HG03378 (cell line): ENCODE results near the gene EMD.
"Not testable (repeated sequence)": the region's sequence is repeated elsewhere in the genome, so short reads cannot be mapped to it uniquely, and the experiment has no call there.

Experiments
- ATAC-seq: cut with Tn5 transposase; IDR thresholded peaks from one replicate; pipeline ENCODE4 v1.9.1; 2021; ENCODE audit warnings: mild to moderate bottlenecking, moderate library complexity; ENCODE audit not compliant: unreplicated experiment

EMD gene

DNA sequence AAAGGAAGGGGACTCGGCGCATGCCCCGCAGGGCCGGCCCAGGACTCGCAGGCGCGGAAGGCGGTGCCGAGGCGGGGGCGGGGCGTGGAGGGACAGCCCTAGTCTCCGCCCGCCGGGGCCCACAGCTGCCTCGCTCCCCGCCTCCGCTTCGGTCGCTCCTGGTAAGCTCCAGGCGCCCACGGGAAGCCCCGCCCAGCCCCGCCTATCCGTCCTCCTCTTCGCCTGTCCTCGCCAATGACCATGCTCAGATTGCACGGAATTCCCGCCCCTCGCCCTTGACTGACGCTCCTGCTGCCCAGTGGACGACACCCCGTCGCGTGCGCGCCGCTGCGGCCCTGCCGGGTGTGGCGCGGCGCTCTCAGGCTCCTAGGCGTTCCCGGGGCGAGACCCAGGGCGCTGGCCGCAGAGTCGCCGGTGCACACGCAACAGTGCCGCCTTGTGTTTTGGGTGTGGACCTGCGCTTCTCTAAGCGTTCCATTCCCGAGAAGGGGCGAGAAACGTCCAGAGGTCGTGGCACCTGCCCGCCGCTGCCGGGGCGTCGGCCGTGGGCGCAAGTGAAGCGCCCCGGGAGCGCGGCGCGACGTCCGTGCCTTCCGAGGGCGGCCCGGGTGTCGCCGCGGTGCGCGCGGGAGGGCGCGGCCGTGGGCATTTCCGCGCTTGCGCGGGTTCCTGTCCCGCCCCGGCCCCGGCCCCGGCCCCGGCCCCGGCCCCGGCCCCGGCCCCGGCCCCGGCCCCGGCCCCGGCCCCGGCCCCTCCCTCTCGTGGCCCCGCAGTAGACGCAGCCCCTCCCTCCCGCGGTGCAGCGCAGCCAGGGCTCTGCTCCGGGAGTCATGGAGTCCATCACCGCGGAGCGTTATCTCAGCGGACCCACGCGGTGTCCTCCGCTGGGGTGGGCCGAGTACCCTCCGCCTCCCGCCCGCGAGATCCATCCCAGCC is 11.0 kb downstream of the EMD start:
- peak; percentile 50 for ATAC-seq

DNA sequence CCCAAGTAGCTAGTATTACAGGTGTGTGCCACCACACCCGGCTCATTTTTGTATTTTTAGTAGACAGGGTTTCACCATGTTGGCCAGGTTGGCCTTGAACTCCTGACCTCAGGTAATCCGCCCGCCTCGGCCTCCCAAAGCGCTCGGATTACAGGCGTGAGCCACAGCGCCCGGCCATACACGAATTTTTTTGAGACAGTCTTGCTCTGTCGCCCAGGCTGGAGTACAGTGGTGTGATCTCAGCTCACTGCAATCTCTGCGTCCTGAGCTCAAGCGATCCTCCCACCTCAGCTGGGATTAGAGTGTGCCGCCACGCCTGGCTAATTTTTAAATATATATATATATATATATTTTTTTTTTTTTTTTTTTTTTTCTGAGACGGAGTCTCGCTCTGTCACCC is 17.3 kb downstream of the EMD start:
- ATAC-seq: not testable (repeated sequence)

DNA sequence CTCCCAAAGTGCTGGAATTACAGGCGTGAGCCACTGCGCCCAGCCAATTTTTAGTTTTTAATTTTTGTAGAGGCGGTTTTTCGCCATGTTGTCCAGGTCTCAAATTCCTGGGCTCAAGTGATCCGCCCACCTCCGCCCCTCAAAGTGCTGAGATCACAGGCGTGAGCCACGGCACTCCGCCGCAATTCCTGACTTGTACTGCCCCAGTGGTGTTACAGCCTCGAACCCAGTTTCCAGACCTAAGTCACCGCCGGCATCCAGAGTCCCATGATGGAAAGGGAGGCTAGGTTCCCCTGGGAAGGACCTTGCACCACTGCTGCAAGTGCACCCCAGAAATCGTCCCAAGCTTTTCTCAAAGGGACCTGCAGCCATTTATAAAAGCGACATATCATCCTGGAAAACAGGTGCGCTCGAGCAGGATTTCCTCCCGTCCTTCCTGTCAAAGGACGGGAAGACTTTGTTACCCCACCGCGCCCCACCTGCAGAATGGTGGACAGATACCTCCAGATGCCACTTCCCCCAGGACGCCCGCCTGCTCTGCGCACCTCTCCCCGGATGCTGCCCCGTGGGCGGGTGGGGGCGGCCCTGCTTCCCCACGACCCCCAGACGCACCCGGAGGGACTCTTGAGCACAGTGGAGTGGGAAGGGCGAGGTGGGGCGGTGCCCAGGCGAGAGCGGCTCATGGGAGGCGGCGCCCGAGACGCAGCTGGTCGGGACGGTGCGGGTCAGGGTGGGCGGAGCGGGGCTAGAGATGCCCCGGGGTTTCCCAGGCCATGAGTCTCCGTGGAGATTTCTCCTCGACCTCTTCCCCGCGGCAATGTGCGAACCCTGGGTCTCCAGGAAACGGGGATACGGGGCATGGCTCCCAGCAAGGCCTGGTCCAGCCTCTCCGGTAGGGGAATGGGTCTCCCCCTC is 18.1 kb downstream of the EMD start:
- peak; percentile 26 for ATAC-seq

DNA sequence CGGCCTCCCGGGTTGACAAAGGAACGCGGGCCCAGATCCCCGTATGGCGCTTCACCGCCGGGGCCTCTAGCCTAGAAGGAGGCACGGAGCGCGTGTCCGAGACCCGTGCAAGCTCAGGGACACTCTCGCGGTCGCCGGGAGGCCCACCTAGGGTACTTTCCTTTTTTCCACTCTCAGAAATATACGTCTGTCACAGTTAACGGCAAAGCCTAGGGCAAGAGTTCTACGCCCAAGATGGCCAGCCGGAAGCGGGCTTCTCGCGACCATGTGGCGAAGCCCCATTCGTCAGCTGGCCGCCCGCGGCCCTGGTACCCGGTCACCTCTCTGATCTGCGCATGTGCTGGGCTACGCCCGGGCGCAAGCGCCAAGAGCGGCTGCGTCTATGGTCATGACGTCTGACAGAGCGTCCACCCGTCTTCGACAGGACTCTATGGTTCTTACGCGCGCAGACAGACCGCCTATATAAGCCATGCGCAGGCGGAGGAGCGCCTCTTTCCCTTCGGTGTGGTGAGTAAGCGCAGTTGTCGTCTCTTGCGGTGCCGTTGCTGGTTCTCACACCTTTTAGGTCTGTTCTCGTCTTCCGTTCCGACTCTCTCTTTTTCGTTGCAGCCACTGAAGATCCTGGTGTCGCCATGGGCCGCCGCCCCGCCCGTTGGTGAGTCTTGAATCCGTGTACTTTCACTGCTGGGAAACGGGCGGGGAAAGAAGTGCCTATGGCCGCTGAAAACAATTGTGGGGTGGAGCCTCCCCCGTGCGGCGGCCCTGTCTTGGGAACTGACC is 19.0 kb downstream of the EMD start, which contains the start of gene RPL10:
Gene RPL10, plus strand, starts transcription at position 490 of the 780 bp plus-strand sequence. Its CDS starts 143 bp downstream, at position 633.
- peak; percentile 62 for ATAC-seq

DNA sequence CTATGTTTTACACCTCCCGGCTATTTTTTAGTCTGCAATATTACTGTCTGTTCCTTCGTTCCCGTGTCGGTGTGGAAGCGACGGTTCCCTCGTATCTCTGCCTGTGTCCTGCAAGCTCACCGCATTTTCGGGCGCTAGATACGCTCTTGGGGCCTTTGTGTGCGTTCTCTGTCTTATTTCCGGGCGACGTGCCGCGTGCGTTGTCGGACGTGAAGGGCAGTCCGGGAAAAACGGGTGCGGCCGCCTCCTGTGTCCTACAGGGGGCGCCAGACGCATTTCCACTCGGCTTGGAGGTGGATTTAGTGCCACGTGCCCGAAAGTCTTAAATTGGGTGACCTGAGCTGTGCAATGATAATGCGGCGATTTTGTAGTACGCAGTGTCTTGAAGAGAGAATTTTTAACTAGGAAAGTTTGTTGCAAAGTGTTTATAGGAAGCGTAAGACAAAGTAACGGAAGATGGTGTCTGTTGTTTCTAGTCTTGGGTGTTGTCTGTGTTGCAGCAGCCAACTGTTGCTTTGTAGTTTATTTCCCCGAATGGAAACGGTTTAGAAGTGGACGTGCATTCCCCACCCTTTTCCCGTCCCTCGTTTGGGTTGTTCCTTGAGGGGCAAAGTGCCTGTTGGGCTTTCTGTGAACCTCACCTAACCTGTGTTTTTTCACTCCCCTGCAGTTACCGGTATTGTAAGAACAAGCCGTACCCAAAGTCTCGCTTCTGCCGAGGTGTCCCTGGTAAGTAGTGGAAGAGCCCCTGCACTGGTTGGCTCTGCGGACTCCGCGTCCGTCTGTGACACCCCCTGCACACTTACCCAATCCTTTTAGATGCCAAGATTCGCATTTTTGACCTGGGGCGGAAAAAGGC is 19.8 kb downstream of the EMD start:
- ATAC-seq: peak; percentile 8

DNA sequence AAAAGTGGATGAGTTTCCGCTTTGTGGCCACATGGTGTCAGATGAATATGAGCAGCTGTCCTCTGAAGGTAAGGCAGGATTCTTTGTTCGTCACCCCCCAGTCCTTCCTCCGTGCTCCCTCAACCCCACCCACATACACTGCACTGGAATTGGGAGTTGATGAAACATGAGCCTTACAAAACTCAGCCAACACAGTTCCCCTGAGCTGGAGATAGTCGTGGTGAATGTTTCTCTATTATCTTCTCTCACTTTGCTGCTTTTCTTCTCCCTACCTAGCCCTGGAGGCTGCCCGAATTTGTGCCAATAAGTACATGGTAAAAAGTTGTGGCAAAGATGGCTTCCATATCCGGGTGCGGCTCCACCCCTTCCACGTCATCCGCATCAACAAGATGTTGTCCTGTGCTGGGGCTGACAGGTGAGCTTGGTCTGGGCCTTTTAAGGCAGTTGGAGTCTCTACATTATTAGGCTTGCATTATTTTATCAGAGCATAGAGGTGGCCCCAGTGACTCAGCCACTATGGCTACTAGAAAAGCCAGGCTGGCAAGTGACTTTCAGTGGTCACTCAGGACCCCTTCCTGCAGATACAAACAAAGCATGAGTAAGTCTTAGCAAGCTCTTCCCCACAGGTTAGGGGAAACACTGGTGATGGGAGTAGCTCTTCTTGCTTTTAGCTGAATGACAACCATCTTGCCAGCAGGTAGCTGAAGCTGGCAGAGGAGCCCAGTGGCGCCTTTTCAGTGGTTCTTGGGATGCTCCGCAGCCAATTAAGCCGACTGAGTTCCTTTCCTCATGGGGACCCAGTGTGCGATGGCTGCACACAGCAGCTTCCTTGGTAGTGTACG is 20.7 kb downstream of the EMD start:
- ATAC-seq: no peak

DNA sequence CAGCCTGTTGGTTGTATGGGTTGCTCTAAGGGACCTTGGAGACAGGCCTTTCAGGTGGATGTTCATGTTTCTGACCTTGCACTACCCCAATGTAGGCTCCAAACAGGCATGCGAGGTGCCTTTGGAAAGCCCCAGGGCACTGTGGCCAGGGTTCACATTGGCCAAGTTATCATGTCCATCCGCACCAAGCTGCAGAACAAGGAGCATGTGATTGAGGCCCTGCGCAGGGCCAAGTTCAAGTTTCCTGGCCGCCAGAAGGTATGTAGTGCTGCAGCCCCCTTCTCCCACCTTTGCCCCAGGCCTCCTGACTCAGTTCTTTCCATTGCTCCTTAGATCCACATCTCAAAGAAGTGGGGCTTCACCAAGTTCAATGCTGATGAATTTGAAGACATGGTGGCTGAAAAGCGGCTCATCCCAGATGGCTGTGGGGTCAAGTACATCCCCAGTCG is 21.3 kb downstream of the EMD start:
- ATAC-seq: not testable (repeated sequence)

DNA sequence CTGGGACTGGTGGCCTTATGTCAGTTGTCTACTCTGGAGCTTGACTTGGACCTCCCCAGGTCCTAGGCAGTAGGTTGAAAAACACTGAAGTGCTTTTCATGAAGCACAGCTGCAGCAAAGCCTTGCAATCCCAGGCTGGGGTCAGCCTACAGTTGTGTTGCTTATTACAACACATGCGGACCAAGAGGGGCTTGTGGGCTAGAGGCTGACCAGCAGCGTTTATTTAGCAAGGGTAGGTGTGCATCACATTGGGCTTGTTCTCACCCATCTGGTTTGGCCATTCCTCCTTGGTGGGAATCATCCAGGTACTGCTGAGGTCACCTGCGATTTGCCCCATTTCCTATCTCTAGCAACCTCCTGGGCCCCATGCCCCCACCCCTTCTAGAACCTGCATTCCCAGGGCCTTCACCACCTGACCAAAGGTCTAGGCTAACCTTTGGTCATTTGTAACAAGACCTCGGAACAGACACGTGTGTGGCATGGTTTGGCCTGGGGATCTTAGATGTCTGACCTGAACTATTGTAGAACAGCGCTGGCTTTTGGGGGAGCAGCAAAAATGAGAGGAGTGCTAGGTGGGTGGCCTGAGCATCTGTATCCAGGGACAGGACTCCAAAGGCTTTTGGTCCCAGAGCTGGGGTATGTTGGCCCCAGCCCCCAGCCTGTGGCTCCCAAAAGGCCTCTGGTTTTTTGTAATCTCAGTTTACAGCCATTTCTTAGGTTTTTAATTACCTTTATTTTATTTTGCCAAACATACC is 22.1 kb downstream of the EMD start:
- no peak for ATAC-seq

DNA sequence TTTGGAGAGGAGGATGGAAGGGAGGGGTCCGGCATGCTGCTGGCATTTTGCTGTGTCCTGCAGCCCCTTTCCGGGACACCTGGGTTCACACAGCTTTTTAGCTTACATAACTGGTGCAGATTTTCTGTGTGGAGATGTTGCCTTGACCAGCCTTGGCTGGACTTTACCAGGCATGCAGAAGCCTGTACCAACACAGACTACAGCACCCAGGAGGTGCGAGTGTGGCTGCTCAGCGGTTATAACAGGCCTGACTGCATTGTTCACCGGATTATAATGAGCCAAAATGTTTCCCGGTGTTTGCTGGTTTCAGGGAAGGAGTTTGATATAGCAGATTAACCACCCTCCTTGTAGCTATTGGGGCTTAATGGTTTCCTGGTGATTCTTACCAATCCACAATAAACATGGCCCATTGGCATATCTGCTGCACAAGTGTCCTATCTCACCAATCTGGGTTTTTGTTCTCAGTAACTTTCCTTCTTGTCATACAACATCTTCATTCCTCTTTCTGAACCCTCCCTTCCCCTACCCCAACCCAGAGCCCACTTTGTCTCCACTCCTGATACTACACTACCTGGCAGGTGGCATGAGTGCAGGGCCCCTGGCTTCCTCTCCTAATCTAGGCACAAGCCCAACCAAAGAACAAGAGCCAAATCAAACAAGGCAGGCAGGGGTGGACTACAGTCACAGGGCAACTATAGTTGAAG is 23.0 kb downstream of the EMD start:
- no peak for ATAC-seq

DNA sequence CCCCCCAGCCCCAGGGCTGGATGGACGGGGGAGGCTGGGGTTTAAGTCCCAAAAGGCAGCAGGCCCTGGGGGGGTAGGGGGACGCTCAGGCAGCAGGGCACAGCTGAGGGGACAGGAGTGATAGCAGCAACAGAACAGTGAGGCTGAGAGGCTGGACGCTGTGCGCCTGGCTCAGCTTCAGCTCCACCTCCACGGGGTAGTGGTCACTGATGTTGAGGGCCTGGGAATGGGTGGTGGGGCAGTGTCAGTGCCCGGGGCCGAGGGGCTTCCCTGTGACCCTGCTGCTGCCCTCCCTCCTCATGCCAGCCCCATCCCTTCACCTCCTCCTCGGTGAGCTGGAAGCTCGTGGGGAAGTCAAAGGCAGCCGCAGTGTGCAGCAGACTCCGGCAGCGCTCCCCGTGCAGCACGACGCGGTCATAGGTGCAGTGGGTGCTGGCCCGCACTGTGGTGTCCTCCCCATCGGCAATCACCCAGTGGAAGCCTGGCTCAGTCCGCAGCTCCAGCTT is 23.6 kb downstream of the EMD start:
- ATAC-seq: no peak

DNA sequence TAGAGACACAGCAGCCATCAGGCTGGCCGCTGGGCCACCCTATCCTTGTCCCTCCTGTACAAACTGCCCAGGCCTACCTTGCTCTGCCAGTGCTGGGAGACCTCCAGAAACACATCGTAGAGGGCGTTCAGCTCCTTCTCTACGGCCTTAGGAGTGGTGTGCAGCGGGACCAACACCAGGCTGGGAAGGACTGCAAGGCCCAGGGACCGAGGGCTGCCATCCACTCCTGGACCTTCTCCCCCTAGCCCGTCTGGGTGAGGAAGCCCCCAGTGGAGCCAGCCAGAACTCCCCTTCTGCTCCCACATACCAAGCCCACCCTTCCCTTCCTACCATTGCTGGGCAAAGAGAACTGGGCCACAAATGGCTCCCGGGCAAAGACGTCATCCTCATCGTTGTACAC is 24.1 kb downstream of the EMD start:
- ATAC-seq: no peak

DNA sequence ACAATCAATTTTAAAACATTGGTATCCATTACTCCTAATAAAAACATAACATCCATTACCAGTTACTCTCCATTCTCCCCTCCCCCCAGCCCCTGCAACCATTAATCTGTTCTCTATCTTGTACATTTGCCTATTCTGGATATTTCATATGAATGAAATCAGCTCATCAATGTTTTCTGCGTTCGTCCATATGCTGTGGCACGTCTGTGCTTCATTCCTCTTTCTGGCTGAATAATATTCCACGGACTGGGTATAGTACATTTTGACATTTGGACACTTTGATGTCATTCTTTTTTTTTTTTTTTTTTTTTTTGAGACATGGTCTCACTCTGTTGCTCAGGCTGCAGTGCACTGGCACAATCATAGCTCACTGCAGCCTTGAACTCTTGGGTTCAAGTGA is 24.8 kb downstream of the EMD start:
- no peak for ATAC-seq

DNA sequence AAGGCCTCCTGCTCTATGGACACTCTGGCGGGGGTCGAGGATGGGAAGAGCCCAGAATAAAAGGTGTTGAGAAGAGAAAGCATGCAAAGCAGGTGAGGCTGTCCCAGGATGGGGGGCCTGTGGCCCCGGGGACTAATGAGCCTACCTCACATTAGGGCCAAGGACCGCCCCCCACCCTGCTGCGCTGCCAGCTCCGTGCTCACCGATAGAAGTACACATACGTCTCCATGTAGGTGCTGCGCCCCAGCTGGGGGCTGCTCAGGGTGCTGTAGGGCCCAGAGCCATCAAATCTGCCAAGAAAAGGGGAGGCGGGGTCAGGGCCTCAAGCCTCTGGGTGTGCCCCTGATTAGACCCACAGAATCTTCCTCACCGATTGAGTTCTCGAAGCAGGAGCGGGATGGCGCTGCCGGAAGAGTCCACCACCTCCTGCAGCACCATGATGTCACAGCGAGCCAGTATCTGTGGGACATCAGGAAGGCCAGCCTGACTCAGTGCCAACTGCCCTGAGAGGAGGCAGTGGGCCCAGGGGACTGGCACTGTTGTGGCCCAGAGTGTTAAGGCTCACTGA is 25.6 kb downstream of the EMD start:
- no peak for ATAC-seq

DNA sequence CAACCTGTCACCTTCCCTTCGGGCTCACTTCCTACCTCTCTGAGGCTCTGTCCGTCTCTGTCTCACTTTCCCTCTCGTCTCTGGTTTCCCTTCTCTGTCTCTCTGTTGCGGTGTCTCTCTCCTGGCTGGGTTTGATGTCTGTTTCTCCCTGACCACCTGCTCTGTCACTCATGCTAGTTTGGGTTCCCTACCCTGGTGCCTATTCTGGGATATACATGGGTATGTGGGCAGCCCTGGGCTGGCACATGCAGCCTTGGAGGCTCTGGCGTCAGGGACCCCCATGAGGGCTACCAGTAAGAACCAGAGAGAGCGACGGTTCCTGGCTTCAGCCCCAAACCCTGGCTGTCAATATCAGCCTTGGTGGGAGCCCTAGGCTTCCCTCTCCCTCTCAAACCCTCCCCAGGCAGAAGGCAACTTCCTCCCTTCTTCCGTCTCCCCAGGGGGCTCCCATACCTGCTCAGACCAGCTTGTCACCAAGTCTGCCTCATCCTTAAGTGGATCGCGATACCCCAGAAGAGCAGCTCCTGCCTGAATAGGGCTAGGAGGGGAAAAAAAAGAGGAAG is 29.6 kb downstream of the EMD start:
- ATAC-seq: no peak

DNA sequence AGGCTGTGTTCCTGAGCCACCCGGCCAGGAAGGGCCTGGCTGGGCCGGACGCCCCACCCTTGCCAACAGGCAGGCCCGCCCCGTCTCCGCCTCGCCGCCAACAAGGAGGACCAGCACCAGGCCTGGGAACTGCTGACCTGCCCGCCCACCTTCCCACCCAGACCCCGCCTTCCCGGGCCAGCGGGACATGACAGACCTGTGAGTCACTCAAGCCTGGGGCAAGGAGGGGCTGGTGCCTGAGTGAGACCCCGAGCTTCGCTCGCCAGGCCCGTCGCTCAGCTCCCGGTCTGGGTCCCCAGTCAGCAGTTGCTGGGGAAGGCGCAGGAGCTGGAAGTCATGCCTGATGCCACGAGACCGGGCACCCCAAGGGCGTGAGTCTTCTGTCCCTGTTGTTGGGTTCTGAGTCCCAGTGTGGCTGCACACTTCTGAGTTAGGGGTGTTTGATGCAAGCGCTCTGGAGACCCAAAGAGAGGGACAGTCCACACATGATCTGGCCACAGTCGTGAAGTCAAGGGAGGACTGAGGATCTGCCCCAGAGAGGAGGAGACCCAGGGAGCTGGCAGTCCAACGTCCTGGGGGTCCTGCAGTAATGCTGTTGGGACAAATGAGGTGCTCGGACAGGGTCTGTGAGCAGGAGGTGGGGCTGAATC is 30.3 kb downstream of the EMD start, which contains the start of gene DNASE1L1:
Gene DNASE1L1, minus strand, starts transcription at position 33 of the 650 bp plus-strand sequence. CDS start 3,686 bp downstream, outside the sequence.
- ATAC-seq: no peak

DNA sequence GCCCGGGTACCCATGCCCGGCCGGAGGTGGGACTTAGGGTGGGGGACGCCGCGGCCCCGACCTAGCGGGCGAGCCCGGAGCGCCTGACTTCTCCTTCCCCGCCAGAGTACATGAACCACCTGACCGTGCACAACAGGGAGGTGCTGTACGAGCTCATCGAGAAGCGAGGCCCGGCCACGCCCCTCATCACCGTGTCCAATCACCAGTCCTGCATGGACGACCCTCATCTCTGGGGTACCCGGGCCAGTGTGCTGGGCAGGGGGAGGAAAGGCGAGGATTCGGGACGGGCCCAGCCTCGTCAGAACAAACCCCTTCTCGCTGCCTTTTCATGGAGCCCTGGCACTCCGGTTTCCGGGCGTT is 32.9 kb downstream of the EMD start:
- no peak for ATAC-seq
